Kidney capillary endothelial cell (primary cell): ENCODE data around the gene S100A5.
A peak's percentile ranks its signal among the peaks of the same experiment; 100 is the strongest.
"Not testable (repeated sequence)": the region's sequence is repeated elsewhere in the genome, so short reads cannot be mapped to it uniquely, and the experiment has no call there.

ENCODE experiments used
- DNase-seq: peaks from one replicate; pipeline ENCODE4 v3.0.0-alpha.2; 2018; ENCODE audit warnings: low spot score

The S100A5 gene

GRCh38 chr1:153540394-153541361 lies at the start of gene S100A5:
S100A5 (minus strand) TSS chr1:153540934; CDS start chr1:153540191, 743 bp downstream.
- DNase-seq: no peak

- no peak for DNase-seq
These were observed 47.7 kb upstream of the S100A5 start for GRCh38 chr1:153588482-153588881.

GRCh38 chr1:153588033-153588432 lies 47.3 kb upstream of the S100A5 start:
- not testable (repeated sequence) for DNase-seq

GRCh38 chr1:153587314-153587713 lies 46.6 kb upstream of the S100A5 start:
- no peak for DNase-seq

- no peak for DNase-seq
These were observed 45.6 kb upstream of the S100A5 start for GRCh38 chr1:153586347-153586746.

- no peak for DNase-seq
These were observed 44.3 kb upstream of the S100A5 start for GRCh38 chr1:153585006-153585405.

- no peak for DNase-seq
These were observed 43.2 kb upstream of the S100A5 start for GRCh38 chr1:153583976-153584375.

GRCh38 chr1:153583514-153583913 lies 42.8 kb upstream of the S100A5 start:
- not testable (repeated sequence) for DNase-seq

GRCh38 chr1:153582836-153583235 lies 42.1 kb upstream of the S100A5 start:
- DNase-seq: not testable (repeated sequence)

- no peak for DNase-seq
These were observed 38.2 kb upstream of the S100A5 start for GRCh38 chr1:153578936-153579335.

GRCh38 chr1:153578490-153578889 lies 37.8 kb upstream of the S100A5 start:
- DNase-seq: no peak

- DNase-seq: no peak
These were observed 36.9 kb upstream of the S100A5 start for GRCh38 chr1:153577624-153578051.

- no peak for DNase-seq
These were observed 36.4 kb upstream of the S100A5 start for GRCh38 chr1:153577138-153577537.

GRCh38 chr1:153575497-153575896 lies 34.8 kb upstream of the S100A5 start:
- not testable (repeated sequence) for DNase-seq

- not testable (repeated sequence) for DNase-seq
These were observed 34.4 kb upstream of the S100A5 start for GRCh38 chr1:153575081-153575491.

GRCh38 chr1:153573351-153573750 lies 32.6 kb upstream of the S100A5 start:
- DNase-seq: no peak

- peak; percentile 89 for DNase-seq
These were observed 31.9 kb upstream of the S100A5 start for GRCh38 chr1:153572569-153573015.

GRCh38 chr1:153571706-153572105 lies 31.0 kb upstream of the S100A5 start:
- no peak for DNase-seq

- DNase-seq: no peak
These were observed 30.1 kb upstream of the S100A5 start for GRCh38 chr1:153570874-153571273.

- DNase-seq: no peak
These were observed 28.7 kb upstream of the S100A5 start for GRCh38 chr1:153569465-153569864.

- peak; percentile 93 for DNase-seq
These were observed 27.8 kb upstream of the S100A5 start for GRCh38 chr1:153568367-153569099.

- DNase-seq: peak; percentile 57
These were observed 27.1 kb upstream of the S100A5 start for GRCh38 chr1:153567621-153568366.
